HG03060 (cell line): ENCODE measurements around the gene NCK2.
"Not testable (repeated sequence)": the region's sequence is repeated elsewhere in the genome, so short reads cannot be mapped to it uniquely, and the experiment has no call there.

Experiments
- ATAC-seq: cut with Tn5 transposase; IDR thresholded peaks from one replicate; pipeline ENCODE4 v1.9.1; 2021; ENCODE audit warnings: low read depth, moderate number of reproducible peaks; ENCODE audit not compliant: unreplicated experiment

The NCK2 gene

DNA sequence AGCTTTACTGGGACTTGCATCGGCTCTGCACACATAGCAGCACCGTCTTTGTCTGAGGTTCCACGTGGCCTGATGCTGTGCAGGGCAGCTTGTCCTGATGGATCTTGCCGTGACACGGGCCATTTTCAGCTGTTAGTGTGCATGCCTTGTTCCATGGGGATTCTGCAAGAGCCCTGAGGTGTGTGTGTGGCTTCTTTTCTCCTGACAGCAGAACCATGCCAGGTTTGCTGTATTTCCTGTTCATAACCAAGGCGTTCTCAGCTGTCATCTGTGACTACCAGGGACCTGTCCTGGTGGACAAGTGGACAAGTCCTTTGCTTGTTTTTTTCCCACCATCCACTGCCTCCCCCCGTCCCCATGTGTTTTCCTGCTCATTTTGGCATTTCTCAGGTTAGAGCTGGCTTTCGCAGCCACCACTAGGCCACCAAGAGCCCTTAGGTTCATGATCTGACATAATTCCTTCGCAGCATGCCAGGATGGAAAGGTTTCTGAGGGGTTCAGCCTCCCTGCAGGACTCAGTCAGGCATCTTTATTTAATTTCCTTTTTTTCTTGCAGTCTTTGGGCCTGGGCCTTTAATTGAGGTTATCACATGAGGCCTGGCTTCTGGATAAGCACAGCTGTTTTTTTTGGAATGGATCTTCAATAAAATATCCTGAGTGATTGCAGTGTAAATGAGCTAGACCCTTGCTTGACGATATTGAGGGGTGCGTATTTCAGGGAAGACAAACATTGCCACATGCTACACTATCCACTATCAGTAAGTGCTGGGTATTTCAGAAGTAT, 139.4 kb downstream of the NCK2 start:
- no peak for ATAC-seq

DNA sequence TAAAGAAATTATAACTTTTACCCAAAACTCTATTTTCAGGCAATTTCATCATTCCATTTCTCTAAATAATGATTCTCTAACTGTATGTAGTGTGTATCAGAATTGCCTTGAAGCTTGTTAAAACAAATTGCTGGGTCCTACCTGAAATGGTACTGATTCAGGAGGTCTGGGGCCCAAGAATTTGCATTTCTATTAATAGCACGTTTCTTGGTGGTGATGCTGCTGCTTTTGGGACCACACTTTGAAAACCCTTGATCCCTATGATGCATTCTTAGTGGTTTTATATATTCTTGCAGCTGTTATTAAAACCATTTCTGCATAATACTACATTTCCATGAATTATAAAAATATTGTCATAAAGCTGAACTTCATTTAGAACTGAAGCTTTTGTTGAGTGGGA, 140.7 kb downstream of the NCK2 start:
- ATAC-seq = no peak

DNA sequence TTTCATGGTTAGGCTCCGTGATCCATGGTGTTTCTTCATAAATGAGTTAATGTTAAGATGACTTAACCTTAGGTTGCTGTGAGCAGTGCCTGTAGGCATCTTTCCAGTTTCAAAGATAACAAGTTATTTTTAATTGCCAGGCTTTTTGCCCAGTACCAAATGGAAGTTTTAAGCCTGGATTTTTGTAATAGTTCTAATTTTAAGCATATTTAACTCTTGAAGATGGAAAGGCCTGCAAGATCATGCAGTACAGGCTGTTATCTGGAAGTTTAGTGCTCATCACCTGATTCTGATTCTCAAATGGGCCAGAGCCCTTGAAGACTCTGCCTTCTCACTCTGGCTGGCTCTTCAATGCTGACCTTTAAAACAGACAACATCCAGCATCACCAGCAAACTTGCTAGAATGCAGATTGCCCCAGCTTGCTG, 141.3 kb downstream of the NCK2 start:
- no peak for ATAC-seq

DNA sequence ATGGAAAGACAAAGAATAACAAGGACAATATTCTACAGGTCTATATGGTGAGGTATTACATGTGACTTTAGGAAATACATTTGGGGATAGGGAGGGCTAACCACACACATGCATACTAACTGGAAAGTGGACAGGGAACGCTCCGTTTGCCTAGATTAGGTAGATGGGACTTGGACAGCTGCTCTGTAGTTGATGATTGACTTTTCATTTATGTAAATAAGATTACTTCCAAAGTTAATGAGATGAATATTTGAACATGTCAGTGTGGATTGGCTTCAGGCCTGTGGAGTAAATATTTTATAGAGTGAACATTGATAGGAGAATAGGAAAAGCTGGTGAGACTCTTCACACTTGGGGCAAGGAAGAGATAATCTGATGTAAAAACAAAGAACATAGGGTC, 142.0 kb downstream of the NCK2 start:
- ATAC-seq = no peak

DNA sequence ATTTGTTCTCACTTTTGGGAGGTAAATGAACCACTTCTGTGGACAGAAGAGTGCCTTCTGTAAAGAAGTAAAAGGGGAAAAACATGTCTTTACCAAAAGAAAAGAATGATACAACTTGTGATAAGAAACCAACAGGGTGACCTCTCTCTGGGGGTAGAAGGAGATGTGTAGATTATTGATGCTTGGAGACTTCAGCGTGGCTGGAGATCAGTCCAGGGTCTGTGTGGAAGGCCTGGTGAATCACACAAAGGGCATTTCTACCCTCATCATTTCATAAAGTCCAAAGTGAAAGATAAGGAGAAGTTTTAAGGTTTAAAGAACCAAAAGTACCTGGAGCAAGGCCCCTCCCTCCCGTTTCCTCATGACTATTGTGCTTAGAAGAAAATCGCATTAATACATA, 142.5 kb downstream of the NCK2 start:
- no peak for ATAC-seq

DNA sequence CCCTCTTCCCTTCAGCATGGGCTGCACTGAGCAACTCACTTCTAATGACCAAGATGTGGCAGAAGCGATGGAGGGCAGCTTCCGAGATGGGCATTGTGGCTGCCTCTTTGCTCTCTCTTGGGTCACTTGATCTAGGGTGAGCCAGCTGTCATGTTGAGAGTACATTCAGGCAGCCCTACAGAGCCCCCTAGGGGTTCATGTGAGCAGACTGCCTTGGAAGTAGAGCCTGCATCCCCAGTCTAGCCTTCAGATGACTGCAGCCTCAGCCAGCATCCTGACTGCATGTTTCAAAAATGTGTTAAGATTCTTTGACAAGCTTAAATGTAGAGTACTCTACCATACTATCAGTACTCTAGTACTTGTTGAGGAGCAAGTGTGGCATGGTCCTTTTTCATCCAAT, 143.9 kb downstream of the NCK2 start:
- ATAC-seq = no peak

DNA sequence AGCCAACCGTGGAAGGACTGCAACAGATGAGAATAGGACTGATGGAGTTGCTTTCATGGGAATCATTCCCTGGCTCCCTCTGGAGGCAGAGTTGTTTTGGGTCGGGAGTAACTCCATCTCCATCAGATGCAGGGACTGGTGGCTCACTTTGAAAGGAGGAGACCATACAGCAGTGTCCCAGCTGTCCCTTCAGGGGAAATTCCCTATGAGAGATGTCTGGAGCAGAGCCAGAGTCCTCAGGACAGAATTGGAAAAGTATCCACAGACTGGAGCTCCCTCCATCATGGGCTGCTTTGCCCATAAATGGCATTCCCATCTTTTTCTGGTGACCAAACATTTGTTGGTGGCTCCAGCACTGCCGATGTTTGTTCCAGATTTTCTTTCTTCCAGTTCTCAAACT, 144.3 kb downstream of the NCK2 start:
- no peak for ATAC-seq

DNA sequence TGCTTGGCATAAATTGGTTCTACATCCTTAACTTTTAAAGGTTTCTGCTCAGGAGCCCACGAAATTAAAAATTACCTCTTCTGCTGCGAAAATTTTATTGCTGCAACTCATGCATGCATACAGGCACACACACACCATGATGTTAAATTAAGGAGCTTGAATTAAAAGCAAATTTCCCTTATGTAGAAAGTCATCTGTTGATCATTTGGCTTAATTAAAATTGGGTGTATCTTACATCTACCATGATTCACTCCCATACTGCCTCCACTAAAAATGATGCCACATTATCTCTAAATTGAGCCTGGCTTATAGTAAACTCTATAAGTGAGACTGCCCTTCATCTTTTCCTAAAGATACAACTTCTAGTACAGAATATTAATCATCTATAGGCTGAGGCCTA, 145.4 kb downstream of the NCK2 start:
- ATAC-seq = no peak

DNA sequence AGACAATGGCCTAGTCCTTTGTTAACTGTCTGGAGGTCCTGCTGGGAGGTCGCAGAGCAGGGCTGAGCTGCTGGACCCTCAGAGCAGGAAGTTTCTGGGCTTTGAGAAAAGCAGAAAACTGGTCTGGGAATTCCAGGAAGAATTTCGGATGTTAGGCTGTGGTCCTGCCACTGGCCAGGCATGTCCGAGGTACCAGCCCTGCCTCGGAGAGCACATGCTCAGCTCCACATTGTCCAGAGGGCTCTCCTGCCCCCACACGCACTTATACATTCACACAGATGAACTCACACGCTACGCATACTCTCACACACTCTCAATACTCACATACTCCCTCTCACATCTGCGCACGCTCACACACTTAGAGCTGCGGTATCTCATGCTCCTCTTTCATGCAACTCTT, 146.1 kb downstream of the NCK2 start:
- no peak for ATAC-seq

DNA sequence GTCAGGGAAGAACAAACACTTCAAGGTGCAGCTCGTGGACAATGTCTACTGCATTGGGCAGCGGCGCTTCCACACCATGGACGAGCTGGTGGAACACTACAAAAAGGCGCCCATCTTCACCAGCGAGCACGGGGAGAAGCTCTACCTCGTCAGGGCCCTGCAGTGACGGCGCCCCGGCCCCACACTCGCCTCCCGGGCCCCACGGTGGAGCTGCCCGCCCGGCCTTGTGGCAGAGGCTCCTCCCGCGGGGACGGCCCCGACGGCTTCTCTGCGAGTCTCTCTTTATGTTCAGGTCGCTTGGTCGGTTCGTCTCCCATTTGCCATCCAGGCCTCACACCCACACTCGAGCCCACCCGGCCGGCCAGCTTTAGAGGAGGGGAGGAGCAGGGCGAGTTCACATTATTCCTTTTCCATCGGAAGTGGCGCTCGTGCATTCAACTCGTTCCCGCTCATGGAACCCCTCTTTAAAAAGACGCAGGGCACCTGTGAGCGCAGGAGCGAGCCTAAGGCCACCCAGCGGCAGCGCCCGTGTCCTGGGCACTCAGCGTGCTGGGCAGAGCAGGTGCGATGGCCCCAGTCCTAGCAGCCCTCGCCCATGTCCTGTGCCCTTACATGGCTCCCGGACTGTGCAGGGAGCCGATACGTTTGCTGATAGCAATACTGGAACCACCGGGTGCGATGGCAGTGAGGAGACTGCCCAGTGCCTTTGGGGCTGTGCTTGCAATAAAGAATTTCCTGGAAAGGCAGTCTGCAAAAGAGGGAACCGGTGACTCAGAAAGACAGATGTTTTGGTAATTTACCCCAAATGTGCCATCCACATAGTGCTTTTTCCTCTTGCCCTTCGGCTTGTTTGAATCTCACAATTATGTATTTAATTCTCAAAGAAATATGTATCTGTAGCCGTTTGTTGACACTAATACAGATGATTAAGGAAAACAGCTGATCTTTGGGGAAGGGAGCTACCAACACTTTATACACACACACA, 148.6 kb downstream of the NCK2 start:
- ATAC-seq = no peak

DNA sequence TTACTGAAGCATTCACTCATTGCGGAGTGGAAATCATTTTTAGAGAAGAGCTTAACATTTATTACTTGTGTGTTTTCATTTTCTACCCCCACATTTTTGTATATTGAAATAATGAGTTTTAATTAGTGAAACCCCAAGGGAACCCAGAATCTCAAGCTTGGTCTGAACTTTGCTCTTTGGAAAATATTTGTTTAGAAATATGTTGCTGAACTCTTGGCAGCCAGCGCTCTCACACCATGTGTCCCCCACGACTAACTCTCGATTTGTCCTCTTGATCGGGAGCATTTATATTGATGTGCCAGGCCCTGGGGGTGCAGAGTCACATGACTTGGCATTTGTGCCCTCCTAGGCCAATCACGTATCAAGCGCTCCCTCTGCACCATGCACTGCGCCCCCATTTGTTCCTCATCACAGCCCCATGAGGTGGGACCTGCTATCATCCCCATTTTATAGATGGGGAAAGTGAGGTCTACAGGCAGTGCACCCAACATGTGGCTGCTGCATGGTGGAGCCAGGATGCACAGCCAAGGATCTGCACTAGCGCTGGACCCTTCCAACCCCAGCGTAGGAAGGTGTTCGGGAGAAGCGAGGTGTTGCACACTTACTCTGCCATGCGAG, 149.7 kb downstream of the NCK2 start:
- ATAC-seq = no peak

DNA sequence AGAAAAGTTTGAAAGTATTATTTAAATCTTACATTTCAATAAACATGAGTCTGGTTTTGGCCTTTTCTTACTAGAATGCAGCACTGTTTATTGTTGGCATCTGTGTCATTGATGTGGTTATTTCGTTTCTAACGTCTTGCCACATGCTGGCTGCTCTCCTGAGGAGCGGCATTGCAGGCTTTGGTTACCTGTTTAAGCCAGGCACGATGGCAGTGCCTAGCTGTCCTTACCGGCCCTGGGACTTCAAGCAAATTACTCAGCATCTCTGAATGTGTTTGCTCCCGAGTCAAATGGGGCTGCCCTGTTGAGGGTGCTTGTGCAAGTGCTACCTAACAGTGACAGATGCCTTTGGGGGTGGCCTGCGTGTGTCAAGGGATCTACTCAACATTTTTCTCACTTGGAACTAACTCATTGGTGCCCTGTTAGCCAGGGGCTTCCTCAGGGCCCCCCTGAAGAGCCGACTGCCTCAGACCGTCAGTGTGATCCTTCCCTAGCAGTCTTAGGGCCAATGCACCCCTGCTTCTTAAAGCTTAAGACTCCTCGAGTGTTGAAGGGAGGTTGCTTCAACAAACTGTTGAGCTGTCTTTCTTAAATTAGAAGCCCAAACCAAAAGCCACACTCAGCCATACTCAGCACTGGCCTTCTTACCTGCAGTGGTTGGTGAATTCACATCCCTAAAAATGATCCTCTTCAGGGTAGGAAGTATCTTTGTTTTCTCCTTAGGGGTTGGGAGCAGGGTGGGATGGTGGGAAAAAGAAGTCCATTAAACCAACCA, 151.5 kb downstream of the NCK2 start:
- no peak for ATAC-seq

DNA sequence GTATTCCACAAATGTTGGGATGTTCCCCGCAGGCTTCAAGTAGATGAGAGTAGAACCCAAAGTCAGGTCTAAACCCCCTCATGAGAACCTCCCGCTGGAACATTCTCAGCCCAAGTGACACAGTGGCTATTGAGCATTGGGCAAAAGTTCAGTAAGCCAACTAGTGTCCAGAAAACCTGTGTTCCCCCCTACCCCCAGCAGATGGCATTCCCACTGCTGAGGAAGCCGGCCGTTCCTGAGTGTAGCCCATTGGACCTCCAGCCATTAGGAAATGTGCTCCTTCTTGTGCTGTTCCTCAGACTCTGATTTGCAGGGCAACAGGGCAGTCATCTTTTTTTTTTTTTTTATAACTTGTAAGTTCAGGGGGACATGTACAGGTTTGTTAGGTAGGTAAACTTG, 152.1 kb downstream of the NCK2 start:
- no peak for ATAC-seq

DNA sequence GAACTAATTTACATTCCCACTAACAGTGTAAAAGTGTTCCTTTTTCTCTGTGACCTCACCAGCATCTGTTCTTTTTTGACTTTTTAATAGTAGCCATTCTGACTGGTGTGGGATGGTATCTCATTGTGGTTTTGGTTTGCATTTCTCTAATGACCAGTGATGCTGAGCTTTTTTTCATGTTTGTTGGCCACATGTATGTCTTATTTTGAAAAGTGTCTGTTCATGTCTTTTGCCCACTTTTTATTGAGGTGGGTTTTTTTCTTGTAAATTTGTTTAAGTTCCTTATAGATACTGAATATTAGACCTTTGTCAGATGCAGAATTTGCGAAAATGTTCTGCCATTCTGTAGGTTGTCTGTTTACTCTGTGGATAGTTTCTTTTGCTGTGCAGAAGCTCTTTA, 153.0 kb downstream of the NCK2 start:
- ATAC-seq = not testable (repeated sequence)

DNA sequence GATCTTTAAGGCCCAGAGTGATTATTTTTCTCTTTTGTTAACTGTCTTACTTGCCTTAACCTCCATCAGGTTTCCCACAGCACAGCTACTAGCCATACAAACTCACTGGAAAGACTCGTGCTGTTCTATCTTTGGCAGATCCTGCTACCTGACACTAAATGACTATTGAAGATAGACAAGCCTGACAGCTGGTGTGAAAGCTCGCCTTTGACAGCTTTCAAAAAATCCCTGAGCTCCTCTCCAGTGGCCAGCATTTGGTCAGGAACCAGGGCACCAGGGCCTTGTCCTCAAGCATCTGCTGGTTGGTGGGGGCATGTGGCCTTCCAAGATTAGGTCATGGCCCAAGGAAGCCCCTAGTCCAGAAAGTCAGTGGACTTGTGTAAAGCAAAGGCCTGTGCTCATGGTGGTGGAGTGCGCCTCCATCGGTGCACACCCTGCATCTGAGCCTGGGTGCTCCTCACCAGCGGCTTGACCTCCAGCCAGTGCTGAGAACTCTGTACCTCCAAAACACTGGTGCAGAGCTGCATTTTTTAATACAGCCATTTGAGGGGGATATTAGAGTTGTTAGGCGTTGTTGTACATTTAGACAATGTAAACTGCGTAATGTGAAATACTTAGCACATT, 158.5 kb downstream of the NCK2 start:
- ATAC-seq = no peak

DNA sequence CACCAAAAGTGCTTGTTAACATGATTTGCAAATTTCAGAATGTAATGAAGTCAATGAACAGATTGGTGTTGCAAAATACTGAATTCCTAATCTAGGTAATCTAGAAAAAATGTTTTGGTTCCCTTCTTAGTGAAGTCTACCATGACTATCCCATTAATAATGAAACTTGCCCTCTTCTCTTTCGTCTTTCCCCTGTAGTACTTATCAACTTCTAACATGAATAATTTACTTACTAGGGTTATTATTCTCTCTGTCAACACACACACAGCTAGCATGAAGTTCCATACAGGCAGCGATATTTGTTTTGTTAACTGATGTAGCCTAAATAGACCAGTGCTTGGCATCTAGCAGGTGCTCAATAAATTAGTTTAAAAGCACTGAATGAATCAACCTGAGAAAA, 160.2 kb downstream of the NCK2 start:
- peak; percentile 86 for ATAC-seq

DNA sequence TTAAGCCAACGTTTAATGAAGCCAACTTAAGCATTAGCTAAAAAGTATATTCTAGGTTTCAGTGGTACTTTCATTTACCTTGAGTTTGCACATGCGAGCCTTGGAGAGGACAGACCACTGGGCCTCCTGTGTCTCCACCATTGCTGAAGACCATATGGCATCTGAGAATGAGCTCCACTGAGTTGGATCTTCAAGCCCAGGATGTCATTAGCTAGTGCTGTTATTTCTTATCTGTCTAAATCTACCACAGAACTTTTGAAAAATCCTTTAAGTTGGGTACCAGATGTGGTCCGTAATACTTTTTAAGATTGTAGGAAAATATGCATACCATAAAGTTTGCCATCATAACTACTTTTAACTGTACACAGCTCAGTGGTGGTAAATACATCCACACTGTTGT, 161.8 kb downstream of the NCK2 start:
- no peak for ATAC-seq

DNA sequence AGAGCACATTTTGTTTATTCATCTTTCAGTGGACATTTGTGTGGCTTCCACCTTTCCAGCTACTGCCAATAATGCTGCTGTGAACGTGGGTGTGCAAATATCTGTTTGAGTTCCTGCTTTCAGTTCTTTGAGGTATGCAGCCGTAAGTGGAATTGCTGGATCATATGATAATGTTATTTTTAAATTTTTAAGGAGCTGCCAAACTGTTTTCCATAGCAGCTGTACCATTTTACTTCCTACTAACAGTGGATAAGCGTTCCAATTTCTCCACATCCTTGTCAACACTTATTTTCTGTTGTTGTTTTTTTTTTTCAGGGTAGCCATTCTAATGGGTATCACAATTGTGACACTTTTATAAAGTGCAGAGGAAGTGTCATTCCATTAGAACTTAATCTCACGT, 162.5 kb downstream of the NCK2 start:
- no peak for ATAC-seq

DNA sequence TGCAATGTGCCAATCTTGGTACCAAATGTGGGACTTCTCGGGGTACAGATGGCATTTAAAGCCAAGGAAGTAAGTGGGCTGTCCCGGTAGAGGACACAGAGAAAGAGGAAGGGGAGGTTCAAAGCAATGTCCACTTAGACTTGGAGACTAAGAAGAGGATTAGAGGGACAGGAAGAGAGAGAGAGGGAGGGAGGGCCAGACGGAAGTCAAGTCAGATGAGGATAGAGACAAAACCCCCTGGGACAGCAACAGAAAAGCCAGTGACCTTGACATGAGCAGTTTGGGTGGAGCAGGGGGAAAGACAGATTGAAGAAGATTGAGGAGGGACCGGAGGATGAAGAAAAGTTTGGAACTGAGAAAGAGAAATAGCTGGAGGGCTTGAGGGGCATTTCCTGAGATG, 164.5 kb downstream of the NCK2 start:
- no peak for ATAC-seq
